HFF-Myc (cell line): ENCODE results near the gene GRIFIN.
"Not testable (repeated sequence)": the region's sequence is repeated elsewhere in the genome, so short reads cannot be mapped to it uniquely, and the experiment has no call there.

Experiments used
- DNase-seq: peaks from one replicate; pipeline ENCODE4 v3.0.0-alpha.2; 2011; ENCODE audit warnings: low read depth; ENCODE audit errors: extremely low read depth
- H3K4me3 ChIP-seq: replicated peaks from 2 replicates; pipeline ENCODE4 v1.5.1; 2011; ENCODE audit warnings: low read depth, mild to moderate bottlenecking, control low read depth, low read length
- TF ChIP-seq, protein P1 (sequence below): IDR thresholded peaks from 2 replicates; pipeline ENCODE4 v1.5.1; 2012; ENCODE audit warnings: mild to moderate bottlenecking, low read depth, low read length, control low read depth; ENCODE audit errors: missing control alignments

Gene GRIFIN

GRCh38 chr7:2460188-2460587 is 16.0 kb downstream of the GRIFIN start:
- no peak for DNase-seq
- TF ChIP-seq, protein P1, sequence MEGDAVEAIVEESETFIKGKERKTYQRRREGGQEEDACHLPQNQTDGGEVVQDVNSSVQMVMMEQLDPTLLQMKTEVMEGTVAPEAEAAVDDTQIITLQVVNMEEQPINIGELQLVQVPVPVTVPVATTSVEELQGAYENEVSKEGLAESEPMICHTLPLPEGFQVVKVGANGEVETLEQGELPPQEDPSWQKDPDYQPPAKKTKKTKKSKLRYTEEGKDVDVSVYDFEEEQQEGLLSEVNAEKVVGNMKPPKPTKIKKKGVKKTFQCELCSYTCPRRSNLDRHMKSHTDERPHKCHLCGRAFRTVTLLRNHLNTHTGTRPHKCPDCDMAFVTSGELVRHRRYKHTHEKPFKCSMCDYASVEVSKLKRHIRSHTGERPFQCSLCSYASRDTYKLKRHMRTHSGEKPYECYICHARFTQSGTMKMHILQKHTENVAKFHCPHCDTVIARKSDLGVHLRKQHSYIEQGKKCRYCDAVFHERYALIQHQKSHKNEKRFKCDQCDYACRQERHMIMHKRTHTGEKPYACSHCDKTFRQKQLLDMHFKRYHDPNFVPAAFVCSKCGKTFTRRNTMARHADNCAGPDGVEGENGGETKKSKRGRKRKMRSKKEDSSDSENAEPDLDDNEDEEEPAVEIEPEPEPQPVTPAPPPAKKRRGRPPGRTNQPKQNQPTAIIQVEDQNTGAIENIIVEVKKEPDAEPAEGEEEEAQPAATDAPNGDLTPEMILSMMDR, result no peak

GRCh38 chr7:2459674-2460073 is 16.5 kb downstream of the GRIFIN start:
- TF ChIP-seq, protein P1, result no peak
- no peak for DNase-seq

More at GRCh38 chr7:2460188-2460587, 16.0 kb downstream of the GRIFIN start:
- H3K4me3 ChIP-seq, result no peak overlapping the region

GRCh38 chr7:2453849-2454248 is 22.3 kb downstream of the GRIFIN start:
- DNase-seq, H3K4me3 ChIP-seq: not testable (repeated sequence)

More at GRCh38 chr7:2459674-2460073, 16.5 kb downstream of the GRIFIN start:
- H3K4me3 ChIP-seq, result no peak overlapping the region

DNA sequence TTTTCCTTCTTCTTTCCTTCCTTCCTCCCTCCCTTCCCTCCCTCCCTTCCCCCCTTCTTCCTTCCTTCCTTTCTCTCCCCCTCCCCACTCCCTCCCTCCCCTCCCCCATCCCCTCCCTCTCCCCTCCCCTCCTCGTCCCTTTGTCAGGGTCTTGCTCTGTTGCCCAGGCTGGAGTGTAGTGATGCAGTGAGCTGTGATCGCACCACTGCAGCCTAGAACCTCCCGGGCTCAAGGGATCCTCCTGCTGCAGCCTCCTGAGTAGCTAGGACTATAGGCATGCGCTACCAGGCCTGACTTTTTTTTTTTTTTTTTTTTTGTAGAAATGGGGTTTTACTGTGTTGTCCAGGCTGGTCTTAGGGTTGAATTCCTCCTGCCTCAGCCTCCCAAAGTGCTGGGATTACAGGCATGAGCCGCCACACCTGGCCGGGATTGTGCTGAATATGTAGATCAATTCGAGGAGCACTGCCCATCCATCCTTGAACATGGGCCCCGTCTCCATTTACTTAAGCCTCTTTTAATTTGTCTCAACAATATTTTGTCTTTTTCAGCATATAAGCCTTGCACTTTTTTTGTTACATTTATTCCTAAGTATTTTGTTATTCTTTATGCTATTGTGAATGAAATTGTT is 23.4 kb downstream of the GRIFIN start:
- no peak overlapping the region for H3K4me3 ChIP-seq
- TF ChIP-seq, protein P1, result no peak
- no peak for DNase-seq

DNA sequence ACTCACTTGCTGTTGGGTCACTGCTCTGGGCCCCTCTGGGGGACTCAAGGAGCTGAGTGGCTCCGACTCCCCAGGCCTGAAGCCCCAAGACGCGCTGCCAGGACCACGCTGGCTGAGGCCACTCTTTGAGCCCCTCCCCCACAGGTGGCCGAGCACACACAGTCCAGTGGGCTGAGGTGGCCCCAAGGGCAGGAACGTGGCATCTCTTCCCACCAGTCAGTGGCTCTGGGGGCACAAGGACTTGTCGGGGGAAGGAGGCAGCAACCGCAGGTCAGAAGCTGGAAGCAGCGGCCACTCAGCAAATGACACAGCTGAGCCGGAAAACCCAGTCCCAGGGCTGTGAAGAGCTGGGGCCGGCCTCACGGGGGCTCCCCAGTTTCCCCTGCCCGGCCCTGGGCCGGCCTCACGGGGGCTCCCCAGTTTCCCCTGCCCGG is 24.1 kb downstream of the GRIFIN start:
- H3K4me3 ChIP-seq, result no peak overlapping the region
- TF ChIP-seq, protein P1, result no peak
- DNase-seq, result no peak

DNA sequence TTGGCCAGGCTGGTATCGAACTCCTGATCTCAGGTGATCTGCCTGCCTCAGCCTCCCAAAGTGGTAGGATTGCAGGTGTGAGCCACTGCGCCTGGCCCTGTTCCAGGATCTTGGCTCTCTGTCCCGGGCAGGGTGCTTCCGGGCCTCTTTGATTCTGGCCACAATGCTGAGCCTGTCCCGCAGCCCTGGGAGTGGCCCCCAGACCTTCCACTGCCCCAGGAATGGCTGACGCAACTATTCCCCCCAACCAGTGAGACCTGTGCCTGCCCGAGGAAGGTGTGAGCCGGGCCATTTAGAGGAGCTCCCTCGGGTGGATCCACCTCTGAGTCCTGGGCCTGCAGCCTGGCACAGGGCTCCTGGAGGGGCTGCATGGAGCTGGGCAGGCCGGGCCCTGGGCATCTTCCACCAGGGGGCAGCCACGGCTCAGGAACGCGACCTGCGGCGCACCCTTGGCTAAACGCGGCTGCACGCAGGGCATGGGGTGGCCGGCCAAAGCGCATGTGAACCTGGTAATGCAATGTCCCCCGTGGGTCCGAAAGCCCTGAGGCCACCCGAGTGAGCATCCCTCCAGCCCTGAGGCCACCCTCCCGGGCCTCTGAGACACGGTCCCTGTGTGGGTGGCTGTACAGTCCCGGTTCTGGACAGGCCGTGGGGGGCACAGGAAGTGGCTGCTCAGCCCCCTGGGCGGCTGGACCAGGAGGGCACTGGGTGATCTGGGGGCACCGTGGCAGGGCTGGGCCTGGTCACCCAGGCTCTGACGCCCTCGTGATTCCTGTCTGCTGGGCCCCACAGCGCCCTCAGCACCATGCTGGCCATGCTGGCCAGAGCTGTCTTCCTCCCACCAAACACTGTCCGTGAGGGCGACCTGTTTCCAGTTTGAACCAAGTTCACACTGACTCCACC is 24.8 kb downstream of the GRIFIN start:
- peak; percentile 30 for DNase-seq
- TF ChIP-seq, protein P1, result peak; percentile 92
- H3K4me3 ChIP-seq, result no peak overlapping the region
